Neural progenitor cell (in vitro differentiated cells): ENCODE measurements around the gene SREBF1.

ENCODE experiments used
- CTCF ChIP-seq: fragments of 200-600 bp; sonication (generic); IDR thresholded peaks from 2 replicates; pipeline ENCODE4 v1.5.1; 2017; ENCODE audit warnings: antibody characterized with exemption, mild to moderate bottlenecking
- EZH2 ChIP-seq: fragments of 200-600 bp; sonication (generic); IDR thresholded peaks from 2 replicates; pipeline ENCODE4 v1.6.1; 2017; ENCODE audit warnings: antibody characterized with exemption, mild to moderate bottlenecking, moderate library complexity
- EZH2phosphoT487 ChIP-seq: fragments of 200-600 bp; sonication (generic); IDR thresholded peaks from 2 replicates; pipeline ENCODE4 v1.6.1; 2017; ENCODE audit warnings: antibody characterized with exemption

GRCh38 chr17:17816240-17816814, 20.5 kb downstream of the SREBF1 start:
- TF ChIP-seq CTCF (no peak), EZH2phosphoT487 (no peak), EZH2 (no peak)
